Cortex of kidney (tissue), 1 donor: Measurements from ENCODE around the gene PLA2G5.

Experiments
- DNase-seq: peaks from one replicate; lab custom pipeline; 2025; lab: John Stamatoyannopoulos, UW

The PLA2G5 gene

DNA sequence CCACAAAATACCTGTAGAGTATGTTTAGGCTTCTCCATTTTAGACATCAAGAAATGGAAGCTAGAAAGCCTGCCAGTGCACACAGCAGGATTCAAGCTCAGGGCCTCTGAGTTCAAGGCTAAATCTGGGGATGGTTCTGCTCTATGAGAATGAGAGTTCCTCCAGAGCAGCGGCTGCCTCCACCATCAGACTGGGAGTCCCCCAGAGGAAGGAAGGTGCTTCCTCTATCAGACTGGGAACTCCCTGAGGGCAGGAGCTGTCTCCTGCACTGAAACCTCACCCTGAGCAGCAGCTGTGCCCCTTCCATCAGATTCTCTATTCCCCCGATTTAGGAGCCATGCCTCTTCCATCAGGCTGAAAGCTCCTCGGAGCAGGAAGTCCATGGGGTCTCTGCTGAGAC, 20.1 kb downstream of the PLA2G5 start:
- no peak for DNase-seq

DNA sequence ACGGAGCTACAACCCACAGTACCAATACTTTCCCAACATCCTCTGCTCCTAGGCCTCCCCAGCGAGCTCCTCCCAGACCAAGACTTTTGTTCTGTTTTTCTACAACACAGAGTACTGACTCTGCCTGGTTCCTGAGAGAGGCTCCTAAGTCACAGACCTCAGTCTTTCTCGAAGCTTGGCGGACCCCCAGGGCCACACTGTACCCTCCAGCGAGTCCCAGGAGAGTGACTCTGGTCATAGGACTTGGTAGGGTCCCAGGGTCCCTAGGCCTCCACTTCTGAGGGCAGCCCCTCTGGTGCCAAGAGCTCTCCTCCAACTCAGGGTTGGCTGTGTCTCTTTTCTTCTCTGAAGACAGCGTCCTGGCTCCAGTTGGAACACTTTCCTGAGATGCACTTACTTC, 20.6 kb downstream of the PLA2G5 start:
- no peak for DNase-seq

DNA sequence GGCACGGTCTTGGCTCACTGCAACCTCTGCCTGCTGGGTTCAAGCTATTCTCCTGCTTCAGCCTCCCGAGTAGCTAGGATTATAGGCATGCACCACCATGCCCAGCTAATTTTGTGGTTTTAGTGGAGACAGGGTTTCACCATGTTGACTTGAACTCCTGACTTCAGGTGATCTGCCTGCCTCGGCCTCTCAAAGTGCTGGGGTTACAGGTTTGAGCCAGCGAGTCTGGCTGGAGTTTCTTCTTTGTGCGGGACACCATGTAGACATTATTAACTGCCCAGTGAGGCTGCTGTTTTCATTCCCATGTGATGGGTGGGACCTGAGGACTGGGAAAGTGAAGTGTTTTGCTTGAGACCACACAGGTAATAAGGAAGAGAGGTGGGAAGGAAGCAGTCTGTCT, 23.3 kb downstream of the PLA2G5 start:
- no peak for DNase-seq

DNA sequence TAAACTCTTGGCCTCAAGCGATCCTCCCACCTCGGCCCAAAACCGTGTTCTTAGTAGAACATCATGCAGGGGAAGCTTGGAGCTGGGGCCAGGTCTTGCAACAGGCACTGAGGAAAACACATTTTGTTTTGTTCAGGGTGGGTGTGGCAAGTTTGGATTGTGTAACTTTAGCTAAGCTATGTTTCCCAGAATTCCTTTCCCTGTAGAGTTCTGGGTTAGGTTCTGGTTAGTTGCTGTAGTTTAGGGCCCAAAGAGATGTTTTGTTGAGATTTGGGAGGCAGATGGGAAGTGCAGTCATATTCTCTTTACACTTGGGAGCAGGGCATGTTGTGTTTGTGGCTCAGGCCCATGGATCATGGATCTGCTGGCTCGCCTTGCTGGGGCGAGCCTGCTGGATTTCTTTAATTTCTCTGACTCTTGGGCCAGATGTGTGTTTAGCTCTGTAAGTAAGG, 24.0 kb downstream of the PLA2G5 start:
- DNase-seq, result no peak

DNA sequence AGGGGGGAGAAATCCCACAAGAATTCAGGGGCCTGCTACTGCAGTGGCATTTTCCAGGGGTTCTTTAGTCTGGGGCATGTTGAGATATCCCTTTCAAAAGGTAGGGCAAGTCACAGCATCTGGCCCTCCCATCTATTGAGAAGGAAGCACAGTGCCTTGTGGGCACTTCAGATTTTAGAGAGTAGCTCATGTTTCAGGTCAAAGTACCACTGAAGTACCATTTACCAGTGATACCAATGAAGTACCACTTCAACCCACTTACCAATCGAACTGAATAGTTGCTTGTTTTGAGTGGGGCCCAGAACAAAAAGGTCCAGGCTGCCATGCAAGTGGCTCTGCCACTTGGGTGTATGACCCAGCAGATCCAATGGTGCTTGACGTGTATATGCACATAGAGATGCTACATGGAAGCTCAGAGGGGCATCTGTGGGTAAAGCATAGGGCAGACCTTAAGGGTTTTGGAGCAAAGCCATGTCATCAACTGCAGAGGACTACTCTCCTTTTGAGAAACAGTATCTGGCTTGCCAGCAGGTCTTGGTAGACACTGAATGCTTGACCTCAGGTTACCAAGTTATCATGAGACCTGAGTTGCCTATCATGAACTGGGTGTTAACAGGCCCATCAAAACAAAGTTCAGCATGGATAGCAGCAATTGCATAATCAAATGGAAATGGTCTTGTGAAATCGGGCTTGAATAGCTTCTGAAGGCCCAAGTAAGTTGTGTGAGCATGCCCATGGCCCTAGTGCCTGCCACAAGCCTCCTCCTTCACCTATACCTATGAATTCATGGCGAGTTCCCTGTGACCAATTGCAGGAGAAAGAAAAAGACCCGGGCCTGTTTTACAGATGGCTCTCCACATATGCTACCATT, 25.8 kb downstream of the PLA2G5 start:
- no peak for DNase-seq

DNA sequence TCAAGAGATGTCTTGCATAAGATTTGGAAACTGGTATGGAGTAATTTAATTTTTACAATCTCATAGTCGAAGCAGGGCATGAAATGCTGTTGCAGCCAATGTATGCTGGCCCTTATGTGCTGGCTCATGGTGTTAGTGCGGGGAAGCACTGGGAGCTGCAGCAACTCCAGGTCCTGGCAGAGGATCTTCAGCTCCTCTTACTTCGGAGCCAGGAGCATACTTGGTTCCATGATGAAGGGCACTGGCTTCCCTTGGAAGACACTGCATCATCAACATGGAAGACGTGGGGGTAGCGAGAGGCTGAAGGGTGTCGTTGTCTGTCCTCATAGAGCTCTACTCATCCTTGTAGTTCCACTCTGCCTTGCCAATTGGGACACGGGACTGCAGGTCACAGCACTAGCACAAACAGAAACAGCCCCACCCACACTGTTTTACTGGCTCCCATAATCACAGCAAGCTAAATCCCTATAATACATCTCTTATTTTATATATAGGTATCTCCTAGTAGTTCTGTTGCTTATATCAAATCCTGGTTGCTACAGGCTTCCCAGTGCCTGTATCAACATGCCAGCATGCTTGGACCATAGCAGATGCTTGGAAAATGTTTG, 26.9 kb downstream of the PLA2G5 start:
- no peak for DNase-seq

DNA sequence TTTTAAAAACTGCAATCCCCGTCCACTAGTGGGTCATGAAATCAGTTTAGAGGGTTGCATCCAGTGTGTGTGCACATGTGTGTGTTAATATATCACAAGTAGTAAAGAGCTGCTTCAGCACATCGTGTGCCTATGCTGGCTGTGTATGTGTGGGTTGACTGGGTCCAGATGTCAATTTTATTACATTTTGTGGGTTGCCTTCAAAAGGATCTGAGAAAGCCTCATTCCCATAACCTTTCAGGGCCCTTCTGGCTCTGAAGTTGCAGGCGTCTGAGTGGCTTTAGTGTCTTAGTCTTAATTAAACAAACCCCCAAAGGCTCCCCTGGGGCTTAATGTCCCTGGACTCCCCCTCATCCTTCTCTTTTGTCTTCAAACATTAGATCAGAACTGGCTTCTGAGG, 29.5 kb downstream of the PLA2G5 start:
- no peak for DNase-seq

DNA sequence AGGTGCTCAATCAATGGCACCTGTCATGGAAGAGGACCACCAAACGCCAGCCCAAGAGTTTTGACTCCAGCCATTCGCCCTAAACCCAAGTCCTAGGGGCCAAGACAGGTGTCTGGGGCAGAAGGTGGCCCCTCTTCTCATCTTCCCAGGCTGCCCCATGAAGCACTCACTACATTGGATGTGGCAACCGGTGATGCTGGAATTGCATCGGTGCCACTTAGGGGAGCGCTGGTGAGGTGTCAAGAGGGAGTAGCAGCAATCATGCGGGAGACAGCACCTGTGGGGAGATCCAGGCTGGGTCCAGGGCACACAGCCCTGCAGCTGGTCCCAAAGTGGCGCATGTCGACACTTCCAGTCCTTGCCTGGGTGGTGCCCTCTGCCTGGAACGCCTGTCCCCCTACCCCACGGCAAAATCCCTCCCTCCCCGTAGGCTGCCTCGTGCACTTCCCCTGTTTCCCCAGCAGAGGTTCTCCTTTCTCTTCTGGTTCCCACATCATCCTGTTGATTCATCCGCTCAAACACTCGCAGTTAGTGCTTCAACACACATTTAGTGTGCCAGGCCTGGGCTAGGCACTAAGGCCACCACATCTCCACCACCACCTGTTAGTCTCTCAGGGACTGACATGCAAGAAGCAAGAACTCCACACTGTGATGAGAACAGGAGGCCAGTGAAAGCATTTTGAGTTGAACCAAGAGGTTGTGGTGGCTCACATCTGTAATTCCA, 30.8 kb downstream of the PLA2G5 start:
- no peak for DNase-seq

DNA sequence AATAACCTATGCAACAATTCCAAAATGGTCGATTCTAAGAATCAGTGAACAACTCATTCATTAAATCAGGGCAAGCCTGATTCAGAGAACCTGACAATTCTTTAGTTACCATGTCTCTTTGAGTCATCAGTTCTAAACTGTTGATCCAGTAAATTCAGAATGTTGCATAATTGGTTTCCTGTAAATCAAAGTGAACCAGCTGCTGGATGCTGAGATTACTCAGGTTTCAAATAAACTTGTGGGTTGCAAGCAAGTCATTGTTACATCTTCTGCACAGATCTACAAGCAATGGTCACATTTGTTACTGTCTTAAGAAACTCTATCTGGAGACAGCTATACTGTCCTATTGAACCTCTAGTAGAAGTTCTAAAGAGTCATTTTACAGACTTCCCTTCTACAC, 32.9 kb downstream of the PLA2G5 start:
- DNase-seq, result no peak

DNA sequence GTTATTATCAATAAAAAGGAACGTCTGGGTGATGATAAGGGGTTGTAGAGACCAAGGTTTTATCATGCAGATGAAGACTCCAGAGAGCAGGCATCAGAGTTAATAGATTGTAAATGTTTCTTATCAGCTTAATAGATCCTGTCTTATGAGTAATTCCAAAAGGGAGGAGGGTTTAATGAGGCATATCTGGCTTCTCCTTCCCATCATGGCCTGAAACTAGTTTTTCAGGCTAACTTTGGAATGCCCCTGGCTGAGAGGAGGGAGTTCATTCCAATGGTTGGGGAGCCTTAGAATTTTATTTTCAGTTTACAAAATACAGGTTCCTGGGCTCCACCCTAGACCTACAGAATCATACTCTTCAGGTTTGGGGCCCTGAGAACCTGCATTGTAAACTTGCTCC, 35.9 kb downstream of the PLA2G5 start:
- no peak for DNase-seq

DNA sequence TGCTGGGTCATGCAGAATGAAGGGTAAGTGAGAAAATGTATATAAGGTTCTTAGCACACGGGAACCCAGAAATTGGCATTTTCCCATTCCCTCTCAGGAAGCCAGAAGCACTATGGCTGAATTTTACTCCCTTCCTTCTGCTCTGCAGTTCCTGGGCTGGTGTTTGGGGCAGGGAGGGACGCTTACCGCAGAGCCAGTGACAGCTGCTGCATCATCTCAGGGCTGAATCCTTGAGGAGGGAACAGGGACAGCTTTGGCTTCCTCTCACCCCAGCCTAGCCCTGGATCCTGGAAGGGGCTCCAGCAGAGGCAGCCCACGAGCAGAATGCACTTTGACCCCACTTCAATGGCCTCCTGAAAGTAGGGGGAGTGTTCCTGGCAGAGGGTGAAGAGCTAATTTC, 37.4 kb downstream of the PLA2G5 start:
- no peak for DNase-seq

DNA sequence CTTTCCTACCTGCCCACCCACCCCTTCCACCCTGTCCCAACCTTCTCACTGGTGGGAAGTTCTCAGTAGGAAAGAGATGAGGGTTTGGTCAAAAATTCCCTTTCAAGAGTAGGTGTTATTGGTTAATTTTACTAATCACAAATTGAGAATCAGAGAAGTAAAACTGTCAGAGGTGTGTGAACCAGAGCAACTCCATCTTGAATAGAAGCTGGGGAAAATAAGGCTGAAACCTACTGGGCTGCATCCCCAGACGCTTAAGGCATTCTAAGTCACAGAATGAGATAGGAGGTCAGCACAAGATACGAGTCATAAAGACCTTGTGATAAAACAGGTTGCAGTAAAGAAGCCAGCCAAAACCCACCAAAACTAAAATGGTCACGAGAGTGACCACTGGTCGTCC, 37.8 kb downstream of the PLA2G5 start:
- DNase-seq, result no peak

DNA sequence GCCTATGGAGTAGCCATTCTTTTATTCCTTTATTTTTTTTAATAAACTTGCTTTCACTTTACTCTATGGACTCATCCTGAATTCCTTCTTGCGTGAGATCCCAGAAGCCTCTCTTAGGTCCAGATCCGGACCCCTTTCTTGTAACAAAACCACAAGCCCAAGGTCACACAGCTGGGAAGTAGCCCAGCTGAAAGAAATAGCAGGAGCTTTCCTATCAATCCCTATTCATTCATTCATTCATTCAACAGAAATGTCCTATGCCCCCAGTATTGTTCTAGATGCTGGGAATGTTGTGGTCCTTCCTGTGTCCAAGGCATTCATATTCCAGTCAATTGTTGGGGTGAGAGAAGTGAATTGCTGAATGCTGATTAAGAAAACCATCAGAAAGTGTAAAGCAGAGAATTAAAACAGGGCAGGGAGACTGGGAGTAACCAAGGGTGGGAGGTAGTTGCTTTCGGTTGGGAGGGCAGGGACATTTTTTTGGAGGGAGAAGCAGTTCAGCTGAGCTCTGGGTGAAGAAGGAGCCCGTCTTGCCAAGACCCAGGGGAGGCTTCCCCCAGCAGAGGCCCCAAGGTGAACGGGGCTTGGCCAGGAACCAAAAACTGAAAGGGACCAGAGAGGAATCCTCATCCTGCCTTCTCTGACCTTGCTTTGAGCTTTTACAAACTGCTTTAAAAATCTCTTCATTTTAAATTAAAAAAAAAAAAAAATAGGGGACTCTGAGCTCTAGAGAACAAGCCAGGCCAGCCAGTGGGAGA, 38.6 kb downstream of the PLA2G5 start:
- no peak for DNase-seq

DNA sequence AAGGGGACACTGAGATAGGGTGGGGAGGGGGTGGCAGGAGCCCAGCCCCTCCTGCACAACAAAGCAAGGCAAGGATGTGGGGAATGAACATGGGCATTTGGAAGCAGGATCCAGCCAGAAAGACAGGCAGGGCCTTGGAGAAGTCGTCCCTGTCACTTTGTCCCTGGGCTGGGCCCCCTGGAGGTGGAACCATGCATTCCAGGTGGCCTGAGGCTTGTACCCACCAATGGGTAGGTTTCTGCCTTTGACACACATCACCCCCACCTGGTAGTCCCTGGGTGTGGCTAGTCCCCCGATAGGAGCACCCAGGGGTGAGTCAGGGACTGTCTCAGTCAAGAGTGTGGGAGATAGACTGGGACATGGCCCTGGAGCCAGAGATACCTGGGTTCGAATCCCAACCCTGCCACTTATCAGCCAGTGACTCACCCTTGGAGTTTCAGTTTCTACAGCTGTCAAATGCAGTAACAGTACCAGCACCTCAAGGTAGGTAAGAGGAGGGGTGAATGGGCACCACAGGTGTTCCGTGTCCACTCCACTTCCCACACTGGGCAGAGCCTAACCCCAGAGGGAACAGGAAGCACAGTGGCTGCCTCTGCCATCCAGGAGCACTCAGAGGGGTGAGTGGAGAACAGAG, 39.3 kb downstream of the PLA2G5 start:
- DNase-seq, result no peak

DNA sequence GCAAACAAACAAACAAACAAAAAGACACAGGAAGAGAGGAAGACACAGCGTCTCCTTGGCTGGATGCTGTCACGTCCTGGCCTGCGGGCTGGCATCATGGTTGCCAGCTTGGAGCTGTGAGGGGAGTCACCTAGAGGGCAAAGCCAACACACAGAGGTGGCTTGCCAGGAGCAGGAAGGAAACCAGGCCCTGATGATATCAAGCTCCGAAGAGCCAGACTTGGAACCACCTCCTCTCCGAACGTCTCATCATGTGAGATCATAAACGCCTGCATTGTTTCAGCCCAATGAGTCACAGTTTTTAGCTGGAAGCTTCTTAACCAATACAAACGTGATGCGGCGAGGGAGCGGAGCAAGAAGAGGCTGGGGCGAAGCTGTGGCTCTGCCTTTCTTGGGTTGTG, 40.7 kb downstream of the PLA2G5 start:
- DNase-seq, result no peak

DNA sequence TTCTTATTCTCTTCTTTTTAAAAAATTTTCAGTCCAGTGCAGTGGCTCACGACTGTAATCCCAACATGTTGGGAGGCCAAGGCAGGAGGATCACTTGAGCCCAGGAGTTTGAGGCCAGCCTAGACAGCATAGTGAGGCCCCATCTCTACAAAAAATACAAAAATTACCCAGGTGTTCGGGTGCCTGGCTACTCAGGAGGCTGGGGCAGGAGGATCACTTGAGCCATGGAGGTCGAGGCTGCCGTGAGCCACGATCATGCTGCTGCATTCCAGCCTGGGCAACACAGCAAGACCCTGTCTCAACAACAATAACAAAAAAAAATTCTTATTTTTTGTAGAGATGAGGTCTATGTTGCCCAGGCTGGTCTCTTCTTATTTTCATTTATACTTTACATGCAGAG, 41.5 kb downstream of the PLA2G5 start:
- DNase-seq, result no peak

DNA sequence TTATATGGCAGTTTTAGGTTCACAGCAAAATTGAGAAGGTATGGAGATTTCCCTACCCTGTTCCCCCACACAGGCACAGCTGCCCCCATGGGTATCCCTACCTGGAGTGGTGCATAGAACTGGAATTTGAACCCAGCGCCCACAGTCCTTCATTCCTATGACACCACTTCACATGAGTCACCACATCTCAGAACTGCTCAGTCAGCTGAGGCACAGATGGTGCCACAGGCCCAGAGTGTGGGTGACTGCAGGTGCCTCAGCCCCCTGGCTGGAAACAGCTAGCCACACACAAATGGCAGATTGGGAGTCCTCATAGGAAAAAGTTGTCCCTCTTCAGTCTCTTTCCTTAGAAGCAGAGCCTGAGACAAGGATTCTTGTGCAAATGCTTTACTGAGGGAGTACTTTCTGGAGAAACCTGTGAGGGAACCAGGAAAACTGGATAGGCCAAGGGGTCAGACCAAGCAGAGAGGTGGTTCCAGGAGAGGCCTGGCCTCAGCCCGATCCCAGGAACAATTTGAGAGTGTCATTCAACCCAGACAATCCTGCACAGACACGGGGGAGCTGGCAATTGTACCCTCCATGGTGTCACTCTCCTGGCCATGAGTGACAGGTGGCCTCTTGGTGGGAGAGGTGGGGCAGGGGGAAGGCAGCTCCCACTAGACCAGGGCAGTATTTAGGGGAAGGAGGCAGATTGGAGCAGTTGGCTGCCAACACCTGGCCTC, 42.4 kb downstream of the PLA2G5 start:
- no peak for DNase-seq

DNA sequence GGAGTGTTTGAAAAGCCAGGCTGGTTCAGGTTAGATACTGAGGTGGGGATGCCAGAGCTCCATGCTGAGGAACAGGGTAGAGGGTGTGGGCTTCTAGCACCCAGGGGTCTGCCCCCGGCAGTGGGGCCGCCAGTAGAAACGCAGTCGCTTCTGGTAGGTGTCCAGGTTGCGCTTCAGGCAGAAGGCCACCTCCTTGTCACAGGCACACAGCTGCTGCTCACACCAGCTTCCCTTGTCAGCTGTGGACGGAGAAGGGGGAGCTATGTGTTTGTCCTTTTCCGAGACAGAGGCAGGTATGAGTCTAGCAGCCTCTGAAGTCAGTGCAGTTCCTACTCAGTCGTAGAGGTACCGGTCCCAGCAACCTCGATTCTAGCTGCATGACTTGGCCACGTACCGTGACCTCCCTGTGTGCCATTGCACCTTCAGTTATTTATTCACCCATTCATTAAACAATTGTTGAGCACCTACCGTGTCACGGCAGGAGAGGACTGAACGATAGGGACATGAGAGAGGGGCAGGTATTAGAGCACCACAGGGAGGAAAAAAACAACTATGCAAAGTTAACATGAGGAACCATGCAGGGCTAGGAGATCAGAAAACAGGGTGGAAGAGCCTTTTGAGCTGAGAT, 44.1 kb downstream of the PLA2G5 start:
- DNase-seq, result no peak

DNA sequence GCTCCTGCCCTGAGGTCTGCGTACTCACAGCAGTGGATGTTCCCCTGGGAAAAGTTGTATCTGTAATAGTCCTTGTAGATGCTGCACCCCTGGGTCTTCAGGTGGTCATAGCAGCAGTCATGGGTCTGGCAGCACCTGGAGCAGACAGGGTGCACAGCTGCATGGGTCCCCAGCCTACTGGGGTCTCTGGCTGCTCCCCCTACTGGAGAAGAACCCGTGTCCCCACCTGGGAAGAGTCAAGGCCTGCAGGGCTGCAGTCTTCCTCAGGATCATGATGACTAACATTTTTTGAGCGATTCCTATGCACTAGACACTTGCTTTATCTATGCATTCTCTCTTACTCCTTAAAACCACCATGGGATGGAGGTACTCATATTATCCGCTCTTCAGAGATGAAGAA, 45.5 kb downstream of the PLA2G5 start:
- DNase-seq, result no peak

DNA sequence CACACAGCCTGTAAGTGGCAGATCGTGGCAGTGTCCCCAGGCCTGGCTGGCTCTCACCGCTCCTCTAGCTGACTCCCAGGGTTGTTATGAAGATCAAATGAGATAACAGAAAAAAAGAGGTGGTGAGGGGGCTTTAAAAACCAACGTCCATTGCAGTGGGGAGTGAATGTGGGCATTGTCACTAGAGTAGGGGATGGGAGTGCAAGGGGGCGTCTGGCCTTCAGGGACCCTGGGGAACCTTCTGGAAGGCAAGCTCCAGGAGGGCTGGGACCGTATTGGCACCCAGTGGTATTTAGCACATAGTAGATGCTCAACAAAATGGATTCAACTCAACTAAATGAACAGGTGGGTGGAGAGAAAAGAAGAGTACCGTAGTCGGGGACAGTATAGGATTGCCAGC, 45.9 kb downstream of the PLA2G5 start:
- DNase-seq, result no peak

DNA sequence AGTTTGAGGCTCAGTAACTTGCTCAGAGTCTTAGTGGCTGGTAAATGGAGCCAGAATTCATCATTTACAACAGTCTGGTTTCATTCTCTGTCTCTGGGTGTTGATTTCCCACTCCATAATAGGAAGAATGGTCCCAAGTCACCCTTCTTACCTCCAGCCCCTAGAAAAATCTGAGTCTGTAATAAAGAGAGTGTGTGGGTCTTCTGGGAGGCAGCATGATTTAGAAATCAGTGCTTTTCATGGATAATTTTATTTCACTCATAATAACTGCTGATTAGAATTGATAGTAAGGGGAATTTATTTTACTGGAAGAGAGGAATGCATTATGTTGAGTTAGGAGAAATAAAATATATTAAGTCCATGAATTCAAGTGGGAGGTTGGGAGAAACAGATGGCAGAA, 47.2 kb downstream of the PLA2G5 start:
- no peak for DNase-seq
